ENCODE results near the gene PRELID3B.

The PRELID3B gene

DNA sequence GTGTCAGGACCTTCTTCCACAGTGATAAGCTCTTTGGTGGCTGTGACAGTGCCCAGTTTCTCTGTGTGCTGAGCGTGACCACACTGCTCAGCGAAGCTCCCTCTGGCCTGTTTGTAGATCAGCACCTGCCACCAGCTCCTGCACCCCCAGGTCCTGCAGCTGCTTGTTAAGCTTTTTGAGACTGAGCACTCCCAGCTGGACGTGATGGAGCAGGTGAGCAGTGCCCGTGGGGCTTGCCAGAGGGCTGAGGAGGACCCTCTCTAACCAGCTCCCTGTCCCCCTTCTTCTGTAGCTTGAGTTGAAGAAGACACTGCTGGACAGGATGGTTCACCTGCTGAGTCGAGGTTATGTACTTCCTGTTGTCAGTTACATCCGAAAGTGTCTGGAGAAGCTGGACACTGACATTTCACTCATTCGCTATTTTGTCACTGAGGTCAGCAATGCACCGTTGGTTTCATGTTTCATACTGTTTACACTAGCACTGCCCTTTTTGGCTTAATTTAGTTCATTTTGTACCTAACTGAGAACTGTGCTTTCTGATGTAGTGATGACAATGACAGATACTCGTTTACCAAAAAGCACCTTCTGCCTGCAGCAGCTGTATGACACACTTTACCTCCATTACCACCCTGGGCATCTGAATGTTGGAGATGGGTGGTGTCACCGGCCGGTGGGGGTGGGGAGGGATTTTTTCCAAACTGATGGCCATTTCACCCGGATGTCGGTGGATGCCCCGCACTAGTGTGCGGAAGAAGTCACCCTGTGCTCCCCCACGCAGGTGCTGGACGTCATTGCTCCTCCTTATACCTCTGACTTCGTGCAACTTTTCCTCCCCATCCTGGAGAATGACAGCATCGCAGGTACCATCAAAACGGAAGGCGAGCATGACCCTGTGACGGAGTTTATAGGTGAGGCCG lies 49.0 kb downstream of the PRELID3B start:
- no peak for DNase-seq

DNA sequence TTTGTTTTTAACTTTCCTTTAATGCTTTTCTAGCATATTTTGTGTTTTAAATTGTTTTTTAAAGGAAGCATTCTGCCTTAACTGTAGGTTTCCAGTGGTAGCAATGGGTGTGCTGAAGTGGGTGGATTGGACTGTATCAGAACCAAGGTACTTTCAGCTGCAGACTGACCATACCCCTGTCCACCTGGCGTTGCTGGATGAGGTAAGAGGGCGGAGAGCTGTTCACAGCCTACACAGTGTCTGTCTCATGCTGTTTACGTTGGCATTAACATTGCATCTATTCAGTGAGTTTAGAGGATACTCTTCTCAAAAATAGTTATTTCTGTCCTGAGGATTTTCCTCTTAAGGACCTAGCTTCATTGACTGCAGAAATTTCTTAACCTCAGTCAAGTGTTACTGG lies 49.7 kb downstream of the PRELID3B start:
- DNase-seq = no peak

DNA sequence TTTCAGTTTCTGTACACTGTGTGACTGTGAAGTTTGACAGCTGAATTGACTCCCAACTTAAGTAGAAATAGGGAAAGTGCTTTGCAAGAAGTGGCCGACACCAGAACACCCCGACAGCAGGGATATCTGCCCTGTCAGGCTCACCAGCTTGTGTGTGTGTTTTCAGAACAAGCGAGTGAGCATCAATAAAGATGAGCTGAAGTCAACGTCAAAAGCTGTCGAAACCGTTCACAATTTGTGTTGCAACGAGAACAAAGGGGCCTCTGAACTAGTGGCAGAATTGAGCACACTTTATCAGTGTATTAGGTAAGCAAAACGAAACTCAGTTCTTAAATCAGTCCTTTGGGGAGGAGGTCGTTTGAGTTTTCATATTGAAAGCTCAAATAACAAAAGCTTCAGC lies 50.9 kb downstream of the PRELID3B start:
- no peak for DNase-seq

DNA sequence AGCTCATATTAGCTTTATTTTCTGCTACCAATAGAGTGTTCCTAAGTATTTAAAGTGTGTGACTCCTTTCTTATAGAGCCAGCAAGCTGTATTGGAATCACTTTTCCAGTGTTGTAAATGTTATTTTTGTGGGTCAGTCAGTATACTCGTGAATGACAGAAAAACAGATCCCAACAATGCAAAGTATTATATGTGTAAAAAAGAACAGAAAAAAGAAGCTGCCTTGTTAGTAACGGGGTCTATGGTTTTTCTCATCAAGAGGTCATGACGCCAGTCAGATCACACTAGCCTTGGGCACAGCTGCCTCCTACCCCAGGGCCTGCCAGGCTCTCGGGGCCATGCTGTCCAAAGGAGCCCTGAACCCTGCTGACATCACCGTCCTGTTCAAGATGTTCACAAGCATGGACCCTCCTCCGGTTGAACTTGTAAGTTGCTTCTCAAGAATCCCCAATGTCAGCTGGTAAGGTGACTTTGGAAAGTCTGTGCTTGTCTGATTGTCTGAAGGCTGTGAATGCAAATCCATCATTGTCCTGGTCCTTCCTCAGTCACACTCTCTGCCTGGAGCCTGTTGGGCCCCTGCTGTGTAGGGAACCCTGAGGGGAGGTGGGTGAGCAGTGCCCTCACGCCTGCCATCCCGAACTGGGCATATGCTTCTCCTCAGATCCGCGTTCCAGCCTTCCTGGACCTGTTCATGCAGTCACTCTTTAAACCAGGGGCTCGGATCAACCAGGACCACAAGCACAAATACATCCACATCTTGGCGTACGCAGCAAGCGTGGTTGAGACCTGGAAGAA lies 51.7 kb downstream of the PRELID3B start:
- DNase-seq = no peak

DNA sequence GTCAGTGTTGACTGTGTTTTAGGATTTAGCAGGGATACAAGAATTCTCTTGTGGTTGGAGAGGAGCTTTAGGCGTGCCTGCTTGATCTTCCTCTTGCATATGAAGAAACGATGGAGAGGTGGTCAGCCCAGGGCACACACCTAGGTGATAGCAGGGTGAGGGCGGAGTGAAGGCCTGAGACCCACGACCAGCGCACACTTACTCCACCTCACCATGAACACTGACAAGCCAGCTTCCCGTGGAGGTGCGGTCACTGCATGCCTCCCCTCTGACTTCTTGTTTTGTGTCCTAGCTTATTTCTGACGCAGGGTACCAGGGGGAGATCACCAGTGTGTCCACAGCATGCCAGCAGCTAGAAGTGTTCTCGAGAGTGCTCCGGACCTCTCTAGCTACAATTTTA lies 53.4 kb downstream of the PRELID3B start:
- DNase-seq = no peak

DNA sequence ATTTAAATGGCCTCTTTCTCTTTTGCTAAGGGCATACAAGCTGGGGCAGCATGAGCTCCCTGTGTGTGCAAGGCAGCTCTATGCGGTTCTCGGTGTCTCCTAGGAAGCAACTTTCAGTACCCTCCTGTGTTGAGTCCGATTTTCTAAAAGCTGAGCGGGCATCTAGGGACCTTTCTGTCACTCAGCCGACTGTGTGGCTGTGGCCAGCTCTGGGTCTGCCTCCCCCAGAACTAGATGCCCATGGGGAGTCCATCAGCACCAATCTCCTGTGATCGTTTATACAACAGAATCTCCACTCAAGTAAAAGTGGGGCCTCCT lies 54.1 kb downstream of the PRELID3B start:
- DNase-seq = no peak

DNA sequence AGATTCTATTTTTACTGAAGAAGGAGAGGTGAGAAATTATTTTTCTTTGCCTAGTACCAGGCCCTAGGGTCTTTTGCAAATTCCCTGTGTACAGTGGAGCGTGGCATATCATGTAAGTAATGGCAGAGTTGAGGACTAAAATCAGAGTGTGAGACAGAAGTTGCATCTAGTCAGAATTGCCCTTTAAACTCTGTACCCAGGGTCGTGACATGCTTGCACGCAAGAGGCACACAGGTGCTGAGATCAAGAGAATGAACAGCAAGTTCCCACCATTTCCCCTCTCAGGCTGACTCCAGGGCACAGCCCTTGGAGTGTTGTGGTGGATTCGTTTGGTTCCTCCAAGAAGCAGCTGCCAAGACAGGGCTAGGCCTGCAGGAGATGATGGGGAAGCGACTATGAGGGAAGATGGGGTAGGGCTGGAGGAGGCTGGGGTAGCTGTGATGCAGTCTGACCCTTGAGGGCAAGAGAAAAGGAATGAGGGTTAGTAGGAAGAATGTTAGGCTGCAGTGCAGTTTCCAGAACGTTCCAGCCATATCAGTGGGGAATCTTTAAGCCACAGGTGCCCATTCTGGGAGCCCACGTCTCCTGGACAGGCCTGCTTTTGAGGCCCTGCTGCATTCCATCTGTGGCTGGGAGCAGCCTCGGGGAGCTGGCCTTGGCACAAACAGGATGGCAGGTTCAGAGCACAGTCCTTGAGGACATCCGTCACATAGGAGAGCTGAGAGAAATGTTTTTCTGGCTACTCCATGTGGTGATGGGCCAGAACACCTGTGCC lies 54.6 kb downstream of the PRELID3B start:
- DNase-seq = no peak

DNA sequence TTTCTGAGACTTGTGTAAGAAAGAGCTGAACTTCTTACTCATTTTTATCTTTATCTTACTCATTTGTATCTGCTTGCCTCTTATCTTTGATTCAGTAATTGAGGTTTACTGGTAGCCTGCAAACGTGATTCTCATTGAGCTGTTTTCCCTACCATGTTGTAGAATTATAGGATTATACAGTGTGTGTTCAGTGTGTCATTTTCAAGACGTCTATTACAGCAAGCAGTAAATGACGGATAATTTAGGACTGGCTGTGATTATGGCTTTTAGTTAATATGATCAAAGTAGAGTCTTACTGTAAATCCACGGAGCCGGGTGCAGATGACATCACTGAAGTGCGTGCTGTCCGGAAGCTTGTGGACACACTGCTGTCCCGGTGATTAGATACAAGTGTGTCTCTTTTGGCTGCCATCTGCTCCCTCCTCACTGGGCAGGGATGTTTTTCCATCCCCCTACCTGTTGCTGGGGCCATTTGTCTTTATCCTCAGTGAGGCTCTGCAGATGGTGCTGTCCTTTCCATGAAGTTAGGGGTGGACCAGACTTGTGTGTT lies 55.5 kb downstream of the PRELID3B start:
- no peak for DNase-seq

DNA sequence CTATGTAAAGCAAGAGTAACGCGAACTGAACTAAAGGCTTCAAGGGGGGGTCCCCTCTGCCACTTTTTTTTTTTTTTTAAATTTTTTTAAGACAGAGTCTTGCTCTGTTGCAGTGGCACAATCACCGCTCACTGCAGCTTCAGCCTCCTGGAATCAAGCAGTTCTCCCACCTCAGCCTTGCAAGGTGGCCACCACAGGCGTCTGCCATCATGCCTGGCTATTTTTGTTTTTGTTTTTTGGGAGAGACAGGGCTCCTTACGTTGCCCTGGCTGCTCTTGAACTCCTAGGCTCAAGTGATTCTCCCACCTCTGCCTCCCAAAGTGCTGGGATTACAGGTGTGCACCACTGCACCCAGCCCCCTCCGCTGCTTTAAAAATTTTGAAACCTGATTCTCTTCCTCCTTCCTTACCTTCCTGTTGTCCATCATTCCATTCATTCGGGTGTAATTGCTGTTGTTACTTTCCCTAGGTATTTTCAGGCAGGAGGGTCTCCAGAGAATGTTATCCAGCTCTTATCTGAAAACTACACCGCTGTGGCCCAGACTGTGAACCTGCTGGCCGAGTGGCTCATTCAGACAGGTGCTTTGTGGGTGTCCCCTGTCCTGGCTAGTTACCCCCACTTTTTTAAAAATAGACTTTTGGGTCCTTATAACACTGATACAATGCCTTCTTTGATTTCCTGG lies 56.2 kb downstream of the PRELID3B start:
- no peak for DNase-seq

DNA sequence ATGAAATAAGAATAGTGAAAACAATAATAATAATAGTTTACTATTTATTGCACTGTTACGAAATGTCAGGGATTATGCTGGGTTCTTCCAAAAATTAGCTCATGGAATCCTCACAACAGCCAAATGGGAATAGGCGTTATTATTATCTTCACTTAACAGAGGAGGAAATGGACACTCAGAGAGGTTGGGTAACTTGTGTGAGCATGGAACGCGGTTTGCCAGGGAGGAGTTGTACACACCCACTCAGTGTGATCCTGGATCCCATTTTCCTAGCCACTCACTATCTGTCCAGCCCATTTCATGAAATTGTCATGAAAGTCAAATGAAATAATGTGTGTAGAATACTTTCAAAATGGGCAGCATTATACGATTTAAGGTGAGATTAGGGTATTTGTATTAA lies 56.9 kb downstream of the PRELID3B start:
- DNase-seq = no peak

DNA sequence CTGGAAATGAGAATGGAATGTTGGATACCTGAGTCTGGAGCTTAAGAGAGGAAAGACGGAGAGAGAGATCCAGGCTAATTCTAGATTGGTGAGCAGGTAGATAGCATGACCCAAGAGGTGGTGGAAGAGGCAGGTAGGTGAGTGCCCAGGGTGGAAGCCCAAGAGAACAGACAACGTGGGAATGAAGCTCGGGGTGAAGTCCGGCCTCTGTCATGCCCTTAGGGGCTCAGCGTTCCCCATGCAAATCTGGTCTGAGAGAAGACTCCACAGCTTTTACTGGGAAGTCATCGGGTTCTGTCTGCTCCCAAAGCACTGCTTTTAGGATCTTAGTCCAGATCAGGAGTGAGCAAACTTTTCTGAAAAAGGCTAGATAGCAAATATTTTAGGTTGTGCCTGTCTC lies 57.9 kb downstream of the PRELID3B start:
- DNase-seq = no peak

Measured in amniotic stem cell (primary cell).